HepG2 (cell line): ENCODE data around the gene NCBP1. TPM values are rescaled to one million over a fixed set of nuclear protein-coding genes. Genes with fewer than 3 reads are reported as not detected.
"Not testable (repeated sequence)": the region's sequence is repeated elsewhere in the genome, so short reads cannot be mapped to it uniquely, and the experiment has no call there.

ENCODE experiments used
- ATAC-seq: fragments of 200-7000 bp; cut with Tn5 transposase; 3 replicates; pipeline ENCODE4 v1.9.1; 2020; ENCODE audit warnings: mild to moderate bottlenecking, moderate library complexity
- BruUV-seq: library from RNA; stranded (reverse); fragments of 400-500 nt; replicated peaks from 2 replicates; lab custom pipeline; 2021; lab: Mats Ljungman, UMichigan
- CTCF ChIA-PET: fragments of 300-600 bp; formaldehyde crosslinking; extraction: SDS; loops from one replicate; lab custom pipeline; 2021; ENCODE audit warnings: low total read pairs, inconsistent platforms, low intra/inter-chr PET ratio; lab: Yijun Ruan, JAX
- POLR2A ChIA-PET: fragments of 350-600 bp; sonication (Branson Sonifier 250); formaldehyde crosslinking; loops from one replicate; lab custom pipeline; 2020; ENCODE audit warnings: antibody characterized with exemption, inconsistent platforms; lab: Yijun Ruan, JAX
- DNase-seq: peaks from one replicate; pipeline ENCODE4 v3.0.0-alpha.2; 2015; ENCODE audit warnings: low spot score
- FAIRE-seq: peaks from 3 replicates; lab custom pipeline; 2011; peaks lifted over from hg19 to GRCh38; lab: Jason Lieb, UNC
- H2AFZ ChIP-seq: one replicate; pipeline ENCODE4 v1.6.1; 2011; ENCODE audit warnings: low read length, inconsistent platforms
- H3K27ac ChIP-seq: fragments of 300-600 bp; 3 replicates; pipeline ENCODE4 v1.8.0; 2011; ENCODE audit warnings: mixed run types, mild to moderate bottlenecking, mixed read lengths, low read length, inconsistent platforms; ENCODE audit not compliant: insufficient read depth; ENCODE audit errors: extremely low read length
- H3K27me3 ChIP-seq, 2 experiments: fragments of 200-600 bp in 1 of 2; 2 replicates in 1 of 2; 3 replicates in 1 of 2; pipeline versions ENCODE4 v1.6.0 to v1.8.0; 2011; ENCODE audit warnings: low read length in 2 of 2, mild to moderate bottlenecking in 2 of 2, moderate library complexity in 2 of 2, inconsistent platforms in 1 of 2; ENCODE audit not compliant: insufficient read depth in 2 of 2, control insufficient read depth in 1 of 2
- H3K36me3 ChIP-seq, 2 experiments: fragments of 200-600 bp in 1 of 2; replicated peaks in 1 of 2; 2 replicates in 1 of 2; 3 replicates in 1 of 2; pipeline versions ENCODE4 v1.5.1 to v1.8.0; 2011; ENCODE audit warnings: low read length in 2 of 2, inconsistent platforms in 1 of 2; ENCODE audit not compliant: insufficient read depth in 2 of 2, control insufficient read depth in 1 of 2
- H3K4me1 ChIP-seq: 2 replicates; pipeline ENCODE4 v1.5.1; 2012; ENCODE audit warnings: low read length, inconsistent platforms; ENCODE audit not compliant: insufficient read depth
- H3K4me2 ChIP-seq: 2 replicates; pipeline ENCODE4 v1.6.0; 2011; ENCODE audit warnings: low read depth, low read length, inconsistent platforms
- H3K4me3 ChIP-seq, 3 experiments: fragments of 200-600 bp in 1 of 3; sonication (generic), shearing (Covaris generic) in 1 of 3; replicated peaks in 1 of 3; 2 replicates each; pipeline ENCODE4 v1.5.1; 2011 to 2016; ENCODE audit warnings: low read length in 3 of 3, inconsistent platforms in 2 of 3, low read depth in 2 of 3, mild to moderate bottlenecking in 2 of 3, control low read depth in 1 of 3, mixed read lengths in 1 of 3; ENCODE audit not compliant: insufficient read depth in 1 of 3
- H3K79me2 ChIP-seq: one replicate; pipeline ENCODE4 v1.6.1; 2011; ENCODE audit warnings: low read length, inconsistent platforms; ENCODE audit not compliant: insufficient read depth
- H3K9ac ChIP-seq: 2 replicates; pipeline ENCODE4 v1.6.0; 2011; ENCODE audit warnings: mild to moderate bottlenecking, low read depth, low read length, inconsistent platforms; ENCODE audit not compliant: insufficient read depth
- H3K9me3 ChIP-seq: 2 replicates; pipeline ENCODE4 v1.5.1; 2012; ENCODE audit warnings: mild to moderate bottlenecking, low read length
- H4K20me1 ChIP-seq: 2 replicates; pipeline ENCODE4 v1.6.0; 2011; ENCODE audit warnings: inconsistent platforms, mild to moderate bottlenecking, low read length, moderate library complexity; ENCODE audit not compliant: insufficient read depth
- KDM4B ChIP-seq: sonication (generic); formaldehyde crosslinking; IDR thresholded peaks from 2 replicates; pipeline ENCODE4 v1.4.0; 2020; ENCODE audit warnings: missing genetic modification reagents
- KDM5B ChIP-seq: sonication (generic); formaldehyde crosslinking; IDR thresholded peaks from 2 replicates; pipeline ENCODE4 v1.4.0; 2020; ENCODE audit warnings: missing genetic modification reagents, mild to moderate bottlenecking, borderline replicate concordance
- NFYC ChIP-seq: IDR thresholded peaks from 2 replicates; pipeline ENCODE4 v1.6.1; 2016; ENCODE audit warnings: missing genetic modification reagents, missing compliant biosample characterization
- PHB2 ChIP-seq: fragments of 450-650 bp; IDR thresholded peaks from 2 replicates; pipeline ENCODE4 v1.6.1; 2018; ENCODE audit not compliant: partially characterized antibody
- PRPF4 ChIP-seq: fragments of 200-400 bp; formaldehyde crosslinking; IDR thresholded peaks from 2 replicates; pipeline ENCODE4 v1.6.1; 2016; ENCODE audit warnings: low read length, low read depth; ENCODE audit not compliant: poor library complexity, severe bottlenecking
- ZFP62 ChIP-seq: sonication (generic); formaldehyde crosslinking; IDR thresholded peaks from 2 replicates; pipeline ENCODE4 v1.4.0; 2020; ENCODE audit warnings: missing genetic modification reagents
- ZNF124 ChIP-seq: sonication (generic); formaldehyde crosslinking; IDR thresholded peaks from 2 replicates; pipeline ENCODE4 v1.4.0; 2020; ENCODE audit warnings: missing genetic modification reagents
- ZNF570 ChIP-seq: sonication (generic); formaldehyde crosslinking; IDR thresholded peaks from 2 replicates; pipeline ENCODE4 v1.4.0; 2020; ENCODE audit warnings: mild to moderate bottlenecking, missing genetic modification reagents, borderline replicate concordance
- WGBS: methylation state at CpG from one replicate; pipeline ENCODE4 v1.1.6; 2017; ENCODE audit warnings: low lambda C conversion rate; 5-methylcytosine and 5-hydroxymethylcytosine counted together
- in situ Hi-C: cut with HindIII; loops from 2 replicates; pipeline ENCODE4 v1.10.0; 2017; ENCODE audit warnings: low pct_unique_long_range_greater_than_20kb; ENCODE audit not compliant: extremely low pct_ligation_motif_present
- intact Hi-C: fragments of 100-400 bp; cut with micrococcal nuclease; formaldehyde crosslinking; loops from one replicate; pipeline ENCODE4 v1.10.0; 2022; ENCODE audit not compliant: unreplicated experiment
- polyA plus RNA-seq, 8 experiments: library from polyadenylated mRNA; depleted of rRNA in 3 of 8; stranded (reverse) in 7 of 8; unstranded in 1 of 8; fragments of >200 nt; fragmentation: Illumina TruSeq in 4 of 8; extraction: Trizol in 4 of 8; gene quantifications; 2 replicates each; pipeline versions ENCODE4 v1.2.1 to v1.2.3, GENCODE V29; 2011 to 2016; ENCODE audit warnings: low read depth in 4 of 8, missing spikeins in 1 of 8, mixed read lengths in 1 of 8; ENCODE audit not compliant: insufficient read depth in 1 of 8
- total RNA-seq, 5 experiments: library from RNA; depleted of rRNA; stranded (reverse); fragments of >200 nt; fragmentation: Illumina TruSeq; extraction: Trizol; gene quantifications; 2 replicates each; pipeline ENCODE4 v1.2.3, GENCODE V29; 2016; ENCODE audit warnings: low read depth in 1 of 5
- TF ChIP-seq, protein P1 (sequence below): sonication (generic); formaldehyde crosslinking; IDR thresholded peaks from 2 replicates; pipeline ENCODE4 v1.9.0; 2021; ENCODE audit warnings: missing genetic modification reagents, mild to moderate bottlenecking, borderline replicate concordance
- TF ChIP-seq, protein P2 (sequence below): sonication (generic); formaldehyde crosslinking; IDR thresholded peaks from 2 replicates; pipeline ENCODE4 v1.8.1; 2022; ENCODE audit warnings: mild to moderate bottlenecking, missing genetic modification reagents

NCBP1 gene
- total and polyA plus RNA-seq, 2 of the 13 experiments (the other 11 are each of a cell fraction or from before 2014, with no cell fraction given), result 13.3 to 40.2 TPM

DNA sequence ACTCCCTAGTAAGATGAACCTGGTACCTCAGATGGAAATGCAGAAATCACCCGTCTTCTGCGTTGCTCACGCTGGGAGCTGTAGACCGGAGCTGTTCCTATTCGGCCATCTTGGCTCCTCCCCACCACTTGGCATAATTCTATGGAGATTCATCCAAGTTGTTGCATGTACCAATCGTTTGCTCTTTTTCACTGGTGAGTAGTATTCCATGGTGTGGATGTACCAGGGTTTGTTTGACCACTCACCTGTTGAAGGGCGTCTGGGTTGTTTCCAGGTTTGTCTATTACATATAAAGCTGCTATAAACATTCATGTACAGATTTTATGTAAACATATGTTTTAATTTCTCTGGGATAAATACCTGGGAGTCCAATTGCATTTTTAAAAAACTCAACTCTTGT lies 46.7 kb upstream of the NCBP1 start:
- H3K4me3 ChIP-seq, H3K79me2 ChIP-seq, POLR2A ChIA-PET, H3K9ac ChIP-seq, H3K9me3 ChIP-seq, H4K20me1 ChIP-seq, ATAC-seq, H2AFZ ChIP-seq, H3K27me3 ChIP-seq, DNase-seq, H3K4me1 ChIP-seq, intact Hi-C loops, FAIRE-seq, H3K36me3 ChIP-seq, H3K27ac ChIP-seq, H3K4me2 ChIP-seq, in situ Hi-C loops, BruUV-seq, CTCF ChIA-PET: not testable (repeated sequence)
- 83% methylated on average over 7 of the region's 7 CpGs for WGBS

DNA sequence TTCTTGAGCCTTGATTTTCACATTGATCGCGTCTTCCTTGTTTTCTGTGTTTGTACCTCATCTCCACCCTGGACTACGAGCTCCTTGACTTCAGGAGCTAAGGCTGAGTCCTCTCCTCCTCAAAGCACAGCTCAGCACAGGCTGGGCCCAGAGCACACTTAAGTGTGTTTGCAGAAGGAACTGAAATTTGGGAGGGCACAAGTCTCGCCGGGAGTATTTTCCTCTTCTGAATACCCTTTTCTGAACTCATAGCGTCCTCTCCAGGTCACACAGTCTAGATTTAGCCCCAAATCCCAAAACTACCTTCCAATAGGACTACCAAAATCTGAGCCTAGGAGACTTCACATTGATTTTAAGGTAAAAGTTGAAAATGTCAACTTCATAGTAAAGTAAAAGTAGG lies 42.1 kb upstream of the NCBP1 start:
- Histone ChIP-seq H3K4me2 (no peak overlapping the region), H3K4me3 (no peak overlapping the region), H3K27ac (no peak overlapping the region), H3K36me3 (no peaks in the 10 kb centered on the region), H3K79me2 (no peaks in the 10 kb centered on the region), H2AFZ (no peak overlapping the region), H3K4me1 (no peaks in the 10 kb centered on the region), H3K9ac (no peak overlapping the region), H3K27me3 (no peaks in the 10 kb centered on the region), H3K9me3 (no peaks in the 10 kb centered on the region), H4K20me1 (no peaks in the 10 kb centered on the region)
- no peak for TF ChIP-seq PHB2
- TF ChIP-seq NFYC (CRISPR knock-in tag), result no peak
- no peak for TF ChIP-seq PRPF4
- TF ChIP-seq, protein P1, sequence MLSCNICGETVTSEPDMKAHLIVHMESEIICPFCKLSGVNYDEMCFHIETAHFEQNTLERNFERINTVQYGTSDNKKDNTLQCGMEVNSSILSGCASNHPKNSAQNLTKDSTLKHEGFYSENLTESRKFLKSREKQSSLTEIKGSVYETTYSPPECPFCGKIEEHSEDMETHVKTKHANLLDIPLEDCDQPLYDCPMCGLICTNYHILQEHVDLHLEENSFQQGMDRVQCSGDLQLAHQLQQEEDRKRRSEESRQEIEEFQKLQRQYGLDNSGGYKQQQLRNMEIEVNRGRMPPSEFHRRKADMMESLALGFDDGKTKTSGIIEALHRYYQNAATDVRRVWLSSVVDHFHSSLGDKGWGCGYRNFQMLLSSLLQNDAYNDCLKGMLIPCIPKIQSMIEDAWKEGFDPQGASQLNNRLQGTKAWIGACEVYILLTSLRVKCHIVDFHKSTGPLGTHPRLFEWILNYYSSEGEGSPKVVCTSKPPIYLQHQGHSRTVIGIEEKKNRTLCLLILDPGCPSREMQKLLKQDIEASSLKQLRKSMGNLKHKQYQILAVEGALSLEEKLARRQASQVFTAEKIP (CRISPR knock-in tag), result no peak
- no peak for TF ChIP-seq KDM4B
- TF ChIP-seq, protein P2, sequence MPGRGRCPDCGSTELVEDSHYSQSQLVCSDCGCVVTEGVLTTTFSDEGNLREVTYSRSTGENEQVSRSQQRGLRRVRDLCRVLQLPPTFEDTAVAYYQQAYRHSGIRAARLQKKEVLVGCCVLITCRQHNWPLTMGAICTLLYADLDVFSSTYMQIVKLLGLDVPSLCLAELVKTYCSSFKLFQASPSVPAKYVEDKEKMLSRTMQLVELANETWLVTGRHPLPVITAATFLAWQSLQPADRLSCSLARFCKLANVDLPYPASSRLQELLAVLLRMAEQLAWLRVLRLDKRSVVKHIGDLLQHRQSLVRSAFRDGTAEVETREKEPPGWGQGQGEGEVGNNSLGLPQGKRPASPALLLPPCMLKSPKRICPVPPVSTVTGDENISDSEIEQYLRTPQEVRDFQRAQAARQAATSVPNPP (CRISPR knock-in tag), result no peak
- TF ChIP-seq ZFP62 (CRISPR knock-in tag), result no peak
- no peak for TF ChIP-seq KDM5B (CRISPR knock-in tag)
- no peak for TF ChIP-seq ZNF124 (CRISPR knock-in tag)
- no peak for TF ChIP-seq ZNF570 (CRISPR knock-in tag)
- ChIA-PET CTCF (no interaction called here), POLR2A (no interaction called here)
- BruUV-seq, result no TSS peak
- intact Hi-C loops (no loop called here), in situ Hi-C loops (loop anchor here (10.0 kb wide), 1 partner anchor 127 kb away; no protein-coding TSS in a partner anchor)
- 55% methylated on average over 6 of the region's 6 CpGs for WGBS
- FAIRE-seq (no peak), ATAC-seq (no peak), DNase-seq (no peak)
